Kidney (tissue), 14 donors: ENCODE measurements around the gene SPATA33. TPM values are rescaled to one million over a fixed set of nuclear protein-coding genes. Genes with fewer than 3 reads are reported as not detected.
A peak's percentile ranks its signal among the peaks of the same experiment; 100 is the strongest.
"Not testable (repeated sequence)": the region's sequence is repeated elsewhere in the genome, so short reads cannot be mapped to it uniquely, and the experiment has no call there.

Experiments used
- DNase-seq, 5 donors: peaks; one replicate each; pipeline ENCODE4 v3.0.0-alpha.2; 2013 to 2020
- FAIRE-seq: peaks from 2 replicates; lab custom pipeline; 2012; peaks lifted over from hg19 to GRCh38; lab: Jason Lieb, UNC
- H3K27ac ChIP-seq, 2 donors: one replicate each; pipeline ENCODE4 v1.7.0; 2013; ENCODE audit warnings: low read depth in 2 of 2, low read length in 2 of 2, inconsistent platforms in 1 of 2
- H3K27me3 ChIP-seq: one replicate; pipeline ENCODE4 v1.7.1; 2013; ENCODE audit warnings: low read length, inconsistent platforms; ENCODE audit not compliant: control insufficient read depth, insufficient read depth
- H3K36me3 ChIP-seq, 3 donors: one replicate each; pipeline versions ENCODE4 v1.7.0 to v1.7.1; 2013; ENCODE audit warnings: low read length in 3 of 3, control low read depth in 1 of 3, inconsistent platforms in 1 of 3; ENCODE audit not compliant: insufficient read depth in 3 of 3, control insufficient read depth in 2 of 3
- H3K4me1 ChIP-seq, 3 donors: one replicate each; pipeline versions ENCODE4 v1.7.0 to v1.7.1; 2013; ENCODE audit warnings: low read length in 3 of 3, inconsistent platforms in 1 of 3, low read depth in 1 of 3; ENCODE audit not compliant: control insufficient read depth in 2 of 3, insufficient read depth in 2 of 3
- H3K4me3 ChIP-seq, 3 donors: one replicate each; pipeline versions ENCODE4 v1.7.0 to v1.8.1; 2013; ENCODE audit warnings: low read length in 3 of 3, control low read depth in 1 of 3, inconsistent platforms in 1 of 3
- H3K9ac ChIP-seq, 3 donors: one replicate each; pipeline versions ENCODE4 v1.7.0 to v1.7.1; 2013; ENCODE audit warnings: low read length in 3 of 3, control low read depth in 1 of 3, inconsistent platforms in 1 of 3
- H3K9me3 ChIP-seq, 3 donors: one replicate each; pipeline versions ENCODE4 v1.7.0 to v1.7.1; 2013; ENCODE audit warnings: low read length in 3 of 3, control low read depth in 1 of 3, inconsistent platforms in 1 of 3; ENCODE audit not compliant: control insufficient read depth in 2 of 3, insufficient read depth in 1 of 3
- intact Hi-C: fragments of 100-400 bp; cut with DNase I; formaldehyde crosslinking; loops from one replicate; pipeline ENCODE4 v1.11.1; 2022
- polyA plus RNA-seq: library from polyadenylated mRNA; stranded (reverse); fragments of 350-450 nt; fragmentation: Illumina TruSeq; extraction: RNeasy Lipid Tissue Mini Kit (QIAGEN cat#74804); gene quantifications from one replicate; pipeline ENCODE4 v1.2.3, GENCODE V29; 2014; ENCODE audit warnings: low read depth, low replicate concordance; ENCODE audit not compliant: insufficient read depth
- total RNA-seq: library from RNA; stranded (reverse); fragmentation: NEBNext Ultra II Directional; extraction: Animal tissue kit (Norgen Biotek cat#: 25700); gene quantifications from one replicate; pipeline ENCODE4 v1.2.1, GENCODE V29; 2021
- TF ChIP-seq, protein P1 (sequence below): IDR thresholded peaks from 3 replicates; pipeline ENCODE4 v1.5.1; 2012; ENCODE audit warnings: mild to moderate bottlenecking, moderate library complexity, borderline replicate concordance; ENCODE audit not compliant: insufficient read depth; ENCODE audit errors: extremely low read depth
- donor health status: control.
- donor health status: control.
- donor health status: control.
- donor health status: control.
- donor health status: control.
- donor health status: DM: yes; HTN: yes; CAD: no.
- donor health status: Normal renal cell carcinoma (clear cell type).

SPATA33 gene
- total and polyA plus RNA-seq, 2 donors from 2014 or later, result 13.4 to 16.3 TPM

DNA sequence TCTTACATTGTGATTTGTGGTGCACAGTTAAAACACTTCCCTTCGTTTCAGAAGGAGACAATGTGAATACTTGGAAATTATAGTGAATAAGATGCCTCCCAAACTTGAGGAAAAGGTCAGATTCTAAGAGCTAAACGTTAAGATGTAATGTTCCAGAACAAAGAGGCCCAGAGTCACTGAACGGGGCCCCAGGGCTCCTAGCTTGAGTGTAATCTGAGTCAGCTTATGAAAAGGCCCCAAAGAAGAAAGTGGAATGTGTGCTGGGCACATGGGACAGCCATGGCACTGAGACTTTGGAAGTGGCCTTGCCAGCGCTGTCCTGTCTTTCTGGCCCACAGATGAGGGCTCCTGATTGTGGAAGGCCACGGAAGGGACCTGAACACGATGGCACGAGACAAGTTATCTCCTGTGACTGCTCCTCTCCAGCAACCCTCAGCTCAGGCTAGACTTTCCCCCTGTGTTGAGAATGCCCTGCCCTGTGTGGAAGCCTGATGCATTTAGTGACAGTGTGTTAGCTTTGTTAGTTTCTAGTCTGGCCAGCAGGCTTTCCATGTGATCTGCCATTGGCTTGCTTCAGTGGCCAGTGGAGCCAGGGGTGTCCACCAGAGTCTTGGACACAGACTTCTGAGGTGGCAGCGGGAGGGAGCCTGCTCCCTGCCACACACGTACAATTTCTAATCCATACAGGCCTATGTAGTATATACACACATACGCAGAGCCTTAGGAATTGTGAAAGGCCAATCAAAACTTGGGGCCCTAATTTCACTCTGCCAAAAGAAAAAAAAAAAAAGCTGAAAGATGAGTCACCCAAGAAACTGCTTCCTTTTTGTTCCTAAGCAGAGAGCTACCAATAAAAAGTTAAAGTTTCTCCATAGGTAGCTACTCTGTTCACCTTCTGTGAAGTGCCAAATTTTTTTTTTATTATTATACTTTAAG lies 13.1 kb downstream of the SPATA33 start:
- intact Hi-C loops, result no loop called here
- TF ChIP-seq, protein P1, sequence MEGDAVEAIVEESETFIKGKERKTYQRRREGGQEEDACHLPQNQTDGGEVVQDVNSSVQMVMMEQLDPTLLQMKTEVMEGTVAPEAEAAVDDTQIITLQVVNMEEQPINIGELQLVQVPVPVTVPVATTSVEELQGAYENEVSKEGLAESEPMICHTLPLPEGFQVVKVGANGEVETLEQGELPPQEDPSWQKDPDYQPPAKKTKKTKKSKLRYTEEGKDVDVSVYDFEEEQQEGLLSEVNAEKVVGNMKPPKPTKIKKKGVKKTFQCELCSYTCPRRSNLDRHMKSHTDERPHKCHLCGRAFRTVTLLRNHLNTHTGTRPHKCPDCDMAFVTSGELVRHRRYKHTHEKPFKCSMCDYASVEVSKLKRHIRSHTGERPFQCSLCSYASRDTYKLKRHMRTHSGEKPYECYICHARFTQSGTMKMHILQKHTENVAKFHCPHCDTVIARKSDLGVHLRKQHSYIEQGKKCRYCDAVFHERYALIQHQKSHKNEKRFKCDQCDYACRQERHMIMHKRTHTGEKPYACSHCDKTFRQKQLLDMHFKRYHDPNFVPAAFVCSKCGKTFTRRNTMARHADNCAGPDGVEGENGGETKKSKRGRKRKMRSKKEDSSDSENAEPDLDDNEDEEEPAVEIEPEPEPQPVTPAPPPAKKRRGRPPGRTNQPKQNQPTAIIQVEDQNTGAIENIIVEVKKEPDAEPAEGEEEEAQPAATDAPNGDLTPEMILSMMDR, result no peak
- FAIRE-seq, result no peak

DNA sequence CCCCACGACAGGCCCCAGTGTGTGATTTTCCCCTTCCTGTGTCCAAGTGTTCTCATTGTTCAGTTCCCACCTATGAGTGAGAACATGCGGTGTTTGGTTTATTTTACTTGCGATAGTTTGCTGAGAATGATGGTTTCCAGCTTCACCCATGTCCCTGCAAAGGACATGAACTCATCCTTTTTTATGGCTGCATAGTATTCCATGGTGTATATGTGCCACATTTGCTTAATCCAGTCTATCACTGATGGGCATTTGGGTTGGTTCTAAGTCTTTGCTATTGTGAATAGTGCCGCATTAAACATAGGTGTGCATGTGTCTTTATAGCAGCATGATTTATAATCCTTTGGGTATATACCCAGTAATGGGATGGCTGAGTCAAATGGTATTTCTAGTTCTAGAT lies 13.9 kb downstream of the SPATA33 start:
- H3K9ac ChIP-seq, H3K4me3 ChIP-seq, DNase-seq, H3K27me3 ChIP-seq, FAIRE-seq, intact Hi-C loops, H3K9me3 ChIP-seq, H3K36me3 ChIP-seq, H3K27ac ChIP-seq, H3K4me1 ChIP-seq: not testable (repeated sequence)

More for the DNA sequence above, 13.1 kb downstream of the SPATA33 start:
- Histone ChIP-seq H3K9ac (no peak overlapping the region), H3K27me3 (no peaks in the 10 kb centered on the region), H3K27ac (no peak overlapping the region), H3K36me3 (no peaks in the 10 kb centered on the region), H3K4me1 (peaks cover 0 to 3% (median 0%) of the 10 kb centered on the region in 3 donors), H3K9me3 (no peaks in the 10 kb centered on the region), H3K4me3 (no peak overlapping the region)
- peak in 1 of 5 donors; percentile 4 for DNase-seq

DNA sequence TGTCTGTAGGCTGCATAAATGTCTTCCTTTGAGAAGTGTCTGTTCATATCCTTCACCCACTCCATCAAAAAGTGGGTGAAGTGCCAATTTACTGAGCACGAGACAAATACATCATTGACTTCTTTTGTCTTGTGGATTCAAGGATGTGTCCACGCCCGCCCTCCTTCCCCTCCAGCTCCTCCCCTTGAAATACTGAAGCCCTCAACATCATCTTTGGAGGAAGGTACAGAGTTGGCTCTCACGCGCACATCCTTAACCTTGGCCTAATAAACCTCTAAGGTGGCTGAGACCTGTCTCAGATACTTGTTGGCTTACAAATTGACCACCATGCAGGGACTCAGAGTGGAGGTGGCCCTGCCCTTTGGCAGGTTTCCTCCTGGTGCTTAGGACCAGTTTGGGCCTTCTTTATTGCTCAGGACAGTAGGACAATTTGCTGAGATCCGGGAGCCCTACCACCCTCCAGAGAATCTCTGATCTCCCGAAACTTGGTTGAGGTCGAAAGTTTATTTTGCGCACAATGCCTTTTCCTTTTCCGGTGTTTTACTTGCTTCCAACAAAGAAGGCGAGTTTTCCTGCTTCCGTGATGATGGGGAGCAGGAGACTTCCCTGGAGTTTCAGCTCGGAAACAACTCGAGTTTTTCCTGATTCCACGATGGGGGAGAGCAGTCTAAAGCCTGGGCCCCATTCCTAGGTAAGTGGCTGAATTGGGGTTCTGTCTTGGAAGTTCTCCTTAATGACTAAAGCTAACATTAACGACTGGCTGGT lies 14.7 kb downstream of the SPATA33 start:
- Histone ChIP-seq H3K9me3 (no peaks in the 10 kb centered on the region), H3K36me3 (no peaks in the 10 kb centered on the region), H3K27ac (no peak overlapping the region), H3K9ac (no peak overlapping the region), H3K27me3 (no peaks in the 10 kb centered on the region), H3K4me1 (peaks cover 0 to 3% (median 0%) of the 10 kb centered on the region in 3 donors), H3K4me3 (no peak overlapping the region)
- DNase-seq (no peak), FAIRE-seq (no peak)
- intact Hi-C loops, result no loop called here
- TF ChIP-seq, protein P1, result no peak

DNA sequence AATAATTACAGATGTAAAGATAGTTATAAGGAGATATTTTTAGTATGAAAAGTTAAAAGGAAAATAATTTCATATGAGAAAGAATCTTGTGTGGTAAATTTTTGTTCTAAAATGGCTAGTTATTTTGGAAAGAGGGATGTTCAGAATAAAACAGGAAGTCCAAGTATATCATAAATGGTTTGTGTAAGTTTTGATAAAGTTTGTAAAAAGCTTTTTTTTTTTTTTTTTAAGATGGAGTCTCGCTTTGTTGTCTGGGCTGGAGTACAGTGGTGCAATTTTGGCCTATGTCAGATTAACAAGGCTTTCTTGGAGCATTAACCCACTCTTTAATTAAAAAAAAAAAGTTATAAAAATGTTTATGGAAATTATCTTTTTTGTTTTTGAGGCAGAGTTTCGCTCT lies 20.6 kb downstream of the SPATA33 start:
- Histone ChIP-seq H3K27me3 (no peaks in the 10 kb centered on the region), H3K9ac (no peak overlapping the region), H3K9me3 (no peaks in the 10 kb centered on the region), H3K4me3 (no peak overlapping the region), H3K4me1 (no peaks in the 10 kb centered on the region), H3K27ac (no peak overlapping the region), H3K36me3 (no peaks in the 10 kb centered on the region)
- DNase-seq (no peak), FAIRE-seq (peak; percentile 49)
- TF ChIP-seq, protein P1, result no peak
- intact Hi-C loops, result no loop called here
